T-helper 1 cell treated with Interleukin-12 subunit alpha and Interleukin-12 subunit beta and Interleukin-4 antibody, amounts not matched to agents 30 ng/mL and 1 ng/mL, for 36 hours (primary cell): ENCODE data around the gene SHROOM3. TPM values are rescaled to one million over a fixed set of nuclear protein-coding genes. Genes with fewer than 3 reads are reported as not detected.

Experiments
- intact Hi-C: fragments of 100-400 bp; cut with micrococcal nuclease; formaldehyde crosslinking; loops from one replicate; pipeline ENCODE4 v1.15.1; 2024
- total RNA-seq: library from RNA; stranded (reverse); gene quantifications from 2 replicates; pipeline ENCODE4 v1.2.3, GENCODE V29; 2022

The SHROOM3 gene
- total RNA-seq, 1 donor from 2014 or later = 0.02 TPM

DNA sequence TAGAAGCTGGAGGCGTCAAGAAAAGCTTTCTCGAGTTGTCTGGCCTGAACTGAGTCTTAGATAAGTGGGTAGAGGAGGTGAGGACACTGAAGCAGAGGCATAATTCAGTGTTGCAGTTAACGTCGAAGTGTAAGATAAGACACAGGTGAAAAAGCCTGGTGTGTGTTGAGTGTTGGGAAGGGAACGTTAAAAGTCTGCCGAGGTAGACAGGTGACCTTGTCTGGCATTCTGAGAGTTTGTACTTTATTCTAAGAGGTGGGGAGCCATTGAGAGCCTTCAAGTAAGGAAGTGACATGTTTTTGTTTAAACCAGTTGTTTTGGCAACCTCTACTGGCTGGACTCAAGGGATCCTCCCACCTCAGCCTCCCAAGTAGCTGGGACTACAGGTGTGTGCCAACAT lies 219.1 kb downstream of the SHROOM3 start:
- intact Hi-C loops = no loop called here

DNA sequence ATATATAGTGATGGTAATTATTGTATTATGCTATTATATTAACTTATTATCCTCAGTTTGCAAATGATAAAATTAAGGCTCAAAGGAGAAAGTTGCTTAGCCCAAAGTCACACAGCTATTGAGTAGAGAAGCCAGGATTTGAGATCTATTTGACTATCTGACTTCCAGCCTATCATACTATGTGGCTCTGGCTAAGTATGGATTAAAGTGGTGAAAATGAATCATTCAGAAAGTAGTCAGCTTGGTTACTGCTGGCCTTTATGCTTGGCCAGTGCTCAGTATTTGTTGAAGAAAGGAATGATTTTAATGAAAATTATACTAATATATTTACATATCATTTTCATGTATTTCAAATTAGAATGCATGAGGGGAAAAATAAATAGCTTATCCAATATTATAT lies 219.8 kb downstream of the SHROOM3 start:
- intact Hi-C loops = no loop called here

DNA sequence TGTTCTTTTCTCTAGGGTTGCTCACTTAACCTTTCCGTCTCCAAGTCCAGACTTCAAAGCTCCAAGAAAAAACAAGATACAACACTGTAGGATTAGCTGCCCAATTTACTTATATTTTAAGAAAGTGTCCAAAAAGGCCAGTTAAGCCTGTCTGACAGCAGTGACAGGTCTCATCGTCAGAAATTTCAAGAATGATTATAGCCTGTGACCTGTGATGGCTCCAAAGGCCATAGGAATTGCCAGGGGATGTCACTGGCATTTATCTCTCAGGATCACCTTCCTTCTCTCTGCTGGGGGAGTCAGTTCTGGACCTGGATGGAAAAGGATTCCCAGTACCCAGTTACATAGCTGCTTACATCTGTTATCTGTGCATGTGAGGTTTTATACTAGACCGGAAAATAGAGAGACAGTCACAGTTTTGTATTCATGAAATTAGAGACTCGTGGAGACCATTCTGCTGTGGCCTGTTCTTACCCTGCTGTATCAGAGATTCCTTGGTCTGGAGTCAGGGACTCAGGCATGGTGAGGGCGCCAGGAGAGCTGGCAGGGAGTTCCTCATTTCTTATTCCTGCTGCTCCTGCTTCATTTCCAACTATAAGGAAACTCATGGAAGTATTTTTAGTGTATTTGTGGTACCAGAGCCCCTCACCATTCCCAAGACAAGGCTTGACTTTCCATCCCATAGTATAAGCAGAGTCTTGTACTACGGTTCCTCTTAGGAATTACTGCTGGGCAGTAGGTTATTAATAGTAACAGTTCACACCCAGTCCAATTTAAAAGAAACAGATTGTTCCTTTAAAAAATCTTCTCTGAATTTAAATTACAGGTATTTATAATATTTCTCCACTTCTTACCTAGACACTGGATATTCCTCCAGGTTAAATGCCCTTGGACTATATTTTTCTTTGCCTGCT lies 220.8 kb downstream of the SHROOM3 start:
- intact Hi-C loops = no loop called here

DNA sequence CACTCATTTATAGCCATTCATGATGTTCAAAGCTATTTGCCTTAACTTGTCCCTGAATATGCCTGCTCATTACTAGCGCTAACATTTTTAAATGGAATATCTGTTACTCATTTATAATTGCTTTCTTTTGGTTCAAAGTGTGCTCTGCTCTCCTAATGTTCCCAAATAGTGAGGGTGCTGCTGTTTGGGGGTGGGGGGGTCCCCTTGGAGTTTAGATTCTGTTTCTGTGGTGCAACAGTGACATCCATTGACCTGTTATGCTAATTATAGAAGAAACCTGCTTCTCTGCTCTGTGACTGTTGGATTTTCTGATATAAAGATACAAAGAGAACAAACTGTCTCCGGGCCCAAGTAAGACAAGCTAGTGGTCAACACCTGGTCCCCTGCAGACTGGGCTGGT lies 222.4 kb downstream of the SHROOM3 start:
- intact Hi-C loops = no loop called here

DNA sequence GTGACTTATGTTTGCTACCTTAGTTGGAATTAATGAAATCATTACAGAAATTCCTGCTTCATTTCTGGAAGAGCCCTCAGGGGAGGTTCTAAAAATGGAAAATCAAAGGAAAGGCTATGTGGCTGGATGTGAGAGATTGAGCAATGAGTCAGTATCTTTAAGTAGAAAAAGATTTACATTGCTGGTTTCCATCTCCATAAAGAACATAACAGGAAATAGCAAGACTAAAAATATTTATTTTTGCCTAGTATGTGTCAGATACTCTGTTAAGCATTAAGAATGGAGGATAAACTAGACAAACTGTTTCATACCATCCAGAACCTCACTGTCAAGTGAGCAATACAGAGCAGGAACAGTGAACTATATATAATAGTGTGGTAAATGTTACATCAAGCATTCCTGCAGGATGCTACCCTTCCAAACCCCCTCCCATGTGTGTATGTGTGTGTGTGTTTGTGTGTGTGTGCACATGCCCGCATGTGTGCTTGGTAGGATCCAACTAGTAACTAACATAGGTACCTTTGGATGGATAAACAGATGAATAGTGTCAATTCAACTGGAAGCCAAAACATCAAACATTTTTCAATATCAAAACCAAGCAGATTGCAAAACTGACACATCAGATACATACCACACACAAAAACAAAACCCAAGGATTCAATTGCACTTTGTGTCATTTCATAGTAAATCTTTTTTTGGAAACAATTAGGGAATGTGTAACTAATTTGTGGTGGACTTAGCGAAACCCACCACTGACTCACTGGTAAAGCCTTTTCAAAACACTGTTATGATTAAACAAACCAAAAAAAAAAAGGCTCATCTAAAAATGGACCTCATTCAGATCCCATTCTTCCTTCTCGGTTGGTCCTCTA lies 223.4 kb downstream of the SHROOM3 start:
- intact Hi-C loops = no loop called here

DNA sequence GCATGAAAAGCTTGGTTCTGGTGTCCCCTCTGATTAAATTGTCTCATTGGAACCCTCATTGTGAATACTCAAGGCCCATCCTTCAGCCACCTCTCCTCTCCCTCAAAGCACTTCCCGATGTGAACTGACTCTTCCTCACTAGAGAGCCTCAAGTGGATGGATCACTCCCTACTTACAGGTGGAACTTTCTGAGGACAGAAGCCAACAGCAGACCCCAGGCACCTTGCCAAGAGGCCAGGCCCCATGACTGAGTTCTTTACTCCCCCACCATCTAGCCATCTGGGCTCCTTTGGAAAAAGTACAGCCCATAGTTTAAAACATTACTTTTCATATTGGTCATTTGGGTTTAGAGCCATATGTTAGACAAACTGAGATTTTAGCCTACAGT lies 224.1 kb downstream of the SHROOM3 start:
- intact Hi-C loops = no loop called here

DNA sequence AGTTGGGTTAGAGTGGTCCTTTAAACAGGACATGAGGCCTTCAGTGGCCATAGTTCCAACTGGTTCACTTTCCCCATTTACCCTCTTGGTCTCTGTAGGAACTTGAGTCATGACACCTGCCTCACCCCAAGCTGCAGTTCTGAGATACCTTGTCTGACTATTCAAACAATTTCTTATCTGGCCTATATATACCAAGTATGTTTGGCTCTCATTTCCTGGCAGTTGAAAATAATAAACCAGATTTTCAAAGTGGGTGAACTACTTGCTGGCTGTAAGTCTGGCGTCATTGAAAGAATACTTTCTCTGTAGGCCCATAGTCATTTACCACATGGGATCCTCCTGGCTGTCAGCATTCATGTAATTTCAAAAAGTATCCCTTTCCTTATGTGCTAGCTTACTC lies 228.8 kb downstream of the SHROOM3 start:
- intact Hi-C loops = no loop called here

DNA sequence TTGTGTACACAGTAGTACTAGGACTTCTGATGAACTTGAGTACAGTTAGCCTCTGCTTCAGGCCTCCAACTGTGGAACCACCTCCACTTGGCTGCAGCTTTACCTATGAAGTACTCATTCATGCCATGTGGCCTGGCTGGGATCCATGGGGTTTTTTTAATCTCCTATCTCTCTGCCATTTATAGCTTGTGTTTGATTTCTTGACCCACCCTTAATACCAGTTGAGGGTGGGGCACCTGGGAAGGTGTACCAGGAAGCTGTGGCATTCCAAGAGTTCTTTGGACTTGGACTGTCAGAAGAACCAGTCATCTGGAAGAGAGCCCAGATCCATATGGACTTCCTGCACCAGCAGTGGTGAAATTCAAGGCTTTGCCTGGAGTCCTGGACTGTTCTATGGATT lies 230.1 kb downstream of the SHROOM3 start:
- intact Hi-C loops = no loop called here

DNA sequence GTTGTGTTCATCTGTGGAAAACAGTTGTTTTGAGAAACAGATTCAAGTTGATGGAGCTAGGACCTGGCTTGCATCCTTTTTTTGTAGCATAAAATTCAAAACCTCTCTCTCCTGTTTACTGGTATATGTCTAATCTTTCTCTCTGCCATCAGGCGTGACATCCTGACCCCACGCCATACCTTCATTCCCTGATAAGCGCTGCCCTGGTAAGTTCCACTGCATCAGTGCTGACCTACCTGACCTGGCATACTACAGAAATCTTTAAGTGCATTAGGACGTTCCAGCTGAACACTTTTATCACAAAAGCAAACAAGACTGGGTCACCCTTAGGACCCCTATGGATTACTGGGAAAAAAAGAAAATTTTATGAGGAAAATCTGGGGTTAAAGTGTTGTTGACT lies 230.7 kb downstream of the SHROOM3 start:
- intact Hi-C loops = no loop called here

DNA sequence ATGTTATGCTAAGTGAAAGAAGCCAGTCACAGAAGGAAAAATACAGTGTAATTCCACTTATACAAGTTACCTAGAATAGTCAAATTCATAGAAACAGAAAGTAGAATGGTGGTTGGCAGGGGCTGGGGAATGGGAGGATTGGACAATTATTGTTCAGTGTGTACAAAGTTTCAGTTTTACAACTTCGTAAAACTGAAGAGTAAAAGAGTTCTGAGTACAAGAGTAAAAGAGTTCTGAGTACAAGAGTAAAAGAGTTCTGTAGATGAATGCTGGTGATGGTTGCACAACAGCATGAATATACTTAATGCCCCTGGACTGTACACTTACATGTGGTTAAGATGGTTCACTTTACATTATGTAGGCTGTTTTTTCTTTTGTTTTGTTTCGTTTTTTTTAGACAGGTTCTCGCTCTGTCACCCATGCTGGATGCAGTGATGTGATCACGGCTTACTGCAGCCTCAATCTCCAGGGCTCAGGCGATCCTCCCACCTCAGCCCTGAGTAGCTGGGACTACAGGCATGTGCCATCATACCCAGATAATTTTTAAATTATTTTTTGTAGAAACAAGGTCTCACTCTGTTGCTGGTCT lies 232.0 kb downstream of the SHROOM3 start:
- intact Hi-C loops = no loop called here

DNA sequence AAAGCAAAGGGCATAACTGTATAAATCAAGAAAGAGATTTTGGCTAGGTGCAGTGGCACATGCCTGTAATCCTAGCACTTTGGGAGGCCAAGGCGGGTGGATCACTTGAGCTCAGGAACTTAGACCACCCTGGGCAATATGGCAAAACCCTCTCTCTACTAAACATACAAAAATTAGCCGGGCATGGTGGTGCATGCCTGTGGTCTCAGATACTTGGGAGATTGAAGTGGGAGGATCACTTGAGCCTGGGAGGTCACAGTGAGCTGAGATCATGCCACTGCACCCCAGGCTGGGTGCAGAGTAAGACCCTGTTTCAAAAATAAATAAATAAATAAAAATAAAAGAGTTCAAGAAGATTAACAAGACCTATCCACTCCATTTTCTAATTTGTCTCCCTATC lies 235.6 kb downstream of the SHROOM3 start:
- intact Hi-C loops = no loop called here

DNA sequence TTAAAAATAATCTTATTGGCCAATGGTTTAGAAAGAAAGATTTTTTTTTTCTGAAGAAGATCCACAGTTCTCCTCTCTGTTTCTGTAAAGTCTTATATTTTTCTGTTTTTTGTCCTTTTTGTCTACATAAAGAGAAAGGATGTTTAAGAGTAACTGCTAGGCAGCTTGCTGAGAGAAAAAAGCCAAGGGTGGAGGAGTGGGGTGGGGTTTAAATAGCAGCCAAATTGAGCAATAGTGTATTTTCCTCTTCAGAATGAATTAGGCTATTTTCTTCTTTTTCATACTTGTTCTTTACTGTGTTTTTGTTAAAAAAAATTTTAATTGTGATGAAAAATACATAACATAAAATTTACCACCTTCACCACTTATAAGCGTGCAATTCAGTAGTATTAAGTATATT lies 238.3 kb downstream of the SHROOM3 start:
- intact Hi-C loops = no loop called here

DNA sequence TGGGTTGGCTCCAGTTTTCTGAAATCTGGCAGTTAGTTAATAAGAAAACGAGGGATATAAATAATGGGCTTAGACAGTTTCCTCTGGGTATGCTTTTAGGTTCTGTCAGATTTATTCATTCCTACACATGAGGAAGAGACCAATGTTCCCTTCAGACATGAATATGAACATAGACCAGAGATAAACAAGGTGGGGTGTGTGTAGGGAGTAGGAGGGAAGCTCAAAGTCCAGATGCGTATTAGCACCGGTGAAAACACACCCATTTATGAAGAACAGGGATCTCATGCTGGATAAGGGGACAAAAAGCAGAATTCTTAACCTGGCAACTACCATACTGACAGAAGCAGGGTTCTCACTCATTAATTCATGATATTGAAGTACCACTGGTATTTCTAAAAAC lies 240.0 kb downstream of the SHROOM3 start:
- intact Hi-C loops = no loop called here

DNA sequence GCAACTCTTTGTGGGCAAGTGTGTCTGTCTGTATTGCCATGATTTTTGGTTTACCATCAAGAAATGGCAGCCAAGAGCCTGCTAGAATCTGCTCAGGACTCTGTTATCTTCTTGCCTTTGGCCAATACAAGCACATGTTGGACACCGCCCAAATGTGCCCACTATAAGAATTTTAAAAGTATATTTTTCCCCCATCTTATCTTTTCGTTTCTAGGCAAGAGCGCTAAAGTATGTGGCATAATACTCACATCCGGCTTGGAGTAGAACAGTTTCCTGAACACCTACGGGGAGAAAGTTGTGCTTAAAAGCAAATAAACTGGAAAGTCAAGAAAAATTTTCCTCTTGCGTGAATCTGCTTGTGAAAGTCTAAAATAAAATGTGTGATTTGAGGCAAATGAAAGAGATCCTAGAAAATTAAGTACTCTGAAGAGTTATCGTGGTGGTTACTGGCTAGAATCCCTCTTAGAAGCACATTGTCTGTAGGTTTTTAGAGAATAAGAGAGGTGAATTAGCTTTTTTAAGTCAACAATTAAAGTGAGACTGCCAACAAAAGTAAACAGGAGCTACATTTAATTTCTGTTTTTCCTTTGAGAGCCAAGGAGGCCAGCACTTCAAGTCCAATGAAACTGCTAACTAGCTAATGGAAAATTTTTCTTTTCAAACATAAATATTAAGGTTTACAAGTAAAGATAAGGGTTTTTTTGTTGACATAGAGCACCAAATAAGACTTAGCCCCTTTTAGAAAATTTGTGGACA lies 242.7 kb downstream of the SHROOM3 start:
- intact Hi-C loops = no loop called here

DNA sequence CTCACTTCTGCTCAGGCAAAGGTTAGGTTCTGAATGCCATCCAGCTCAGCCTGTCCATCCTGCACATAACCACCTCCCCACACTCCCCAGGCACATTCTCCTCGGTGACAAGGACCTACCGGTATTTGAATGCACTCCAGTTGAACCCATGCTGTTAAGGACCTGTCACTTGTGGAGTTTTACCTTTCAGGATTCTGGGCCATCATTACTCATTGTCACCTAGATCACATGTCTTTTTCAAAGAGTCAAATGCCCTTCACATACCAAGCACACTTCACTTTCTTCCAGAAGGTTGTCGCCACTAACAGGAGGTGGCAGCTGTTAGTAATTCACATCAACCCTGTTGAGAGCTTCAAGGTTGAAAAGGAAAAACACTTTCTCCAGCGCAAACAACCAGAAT lies 244.7 kb downstream of the SHROOM3 start:
- intact Hi-C loops = no loop called here

DNA sequence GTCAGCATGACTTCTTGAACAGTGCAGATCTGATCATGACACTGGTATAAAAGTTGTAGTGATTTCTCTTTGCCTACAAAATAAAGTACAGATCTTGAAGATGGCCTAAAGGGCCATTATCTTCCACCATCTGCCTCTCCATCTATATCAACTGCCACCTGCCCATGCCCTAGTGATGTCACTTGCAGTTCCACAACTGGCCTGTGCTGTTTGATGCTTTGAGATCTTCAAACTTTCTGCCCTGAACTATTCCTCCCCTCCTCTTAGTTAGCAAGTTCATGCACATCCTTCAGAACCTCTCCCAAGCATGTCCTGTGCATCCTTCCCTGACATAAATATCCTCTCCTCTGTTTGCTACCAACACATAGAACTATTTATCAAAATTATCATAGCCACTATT lies 245.9 kb downstream of the SHROOM3 start:
- intact Hi-C loops = no loop called here

DNA sequence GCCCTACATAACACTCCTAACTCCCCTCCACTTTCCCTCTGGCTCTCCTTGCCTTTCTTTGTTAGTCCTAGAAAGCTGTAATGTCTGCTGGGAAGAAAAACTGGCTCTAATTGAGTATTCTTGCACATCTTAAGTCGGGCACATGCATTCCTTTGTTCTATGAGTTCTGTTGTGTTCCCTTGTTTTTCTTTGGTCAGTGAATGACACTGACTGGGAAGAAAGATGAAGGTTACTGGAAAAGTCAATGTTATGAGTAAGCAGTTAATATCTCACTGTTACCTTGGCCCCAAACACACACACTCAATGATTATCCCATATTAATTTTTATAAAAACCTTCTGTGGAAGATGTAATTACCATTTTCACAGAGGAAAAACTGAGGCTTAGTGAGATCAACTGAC lies 247.0 kb downstream of the SHROOM3 start:
- intact Hi-C loops = no loop called here

DNA sequence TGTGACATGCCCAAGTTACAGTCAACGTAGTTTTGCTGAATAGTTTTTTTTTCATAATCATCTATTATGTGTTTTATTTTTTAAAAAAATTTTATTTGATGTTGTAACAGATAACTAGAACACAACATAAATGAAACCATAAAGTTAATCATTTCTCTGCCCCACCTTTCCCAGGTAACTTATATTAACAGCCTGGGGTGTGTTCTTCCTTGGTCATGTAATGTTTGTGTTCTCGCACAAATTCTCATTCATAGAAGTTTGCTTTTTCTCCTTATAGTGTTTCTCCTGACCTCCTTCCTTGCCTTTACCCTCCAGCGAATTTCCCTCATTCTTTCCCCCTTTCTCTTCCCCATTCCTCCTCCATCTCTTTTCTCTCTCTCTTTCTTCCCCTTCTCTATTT lies 248.1 kb downstream of the SHROOM3 start:
- intact Hi-C loops = no loop called here

DNA sequence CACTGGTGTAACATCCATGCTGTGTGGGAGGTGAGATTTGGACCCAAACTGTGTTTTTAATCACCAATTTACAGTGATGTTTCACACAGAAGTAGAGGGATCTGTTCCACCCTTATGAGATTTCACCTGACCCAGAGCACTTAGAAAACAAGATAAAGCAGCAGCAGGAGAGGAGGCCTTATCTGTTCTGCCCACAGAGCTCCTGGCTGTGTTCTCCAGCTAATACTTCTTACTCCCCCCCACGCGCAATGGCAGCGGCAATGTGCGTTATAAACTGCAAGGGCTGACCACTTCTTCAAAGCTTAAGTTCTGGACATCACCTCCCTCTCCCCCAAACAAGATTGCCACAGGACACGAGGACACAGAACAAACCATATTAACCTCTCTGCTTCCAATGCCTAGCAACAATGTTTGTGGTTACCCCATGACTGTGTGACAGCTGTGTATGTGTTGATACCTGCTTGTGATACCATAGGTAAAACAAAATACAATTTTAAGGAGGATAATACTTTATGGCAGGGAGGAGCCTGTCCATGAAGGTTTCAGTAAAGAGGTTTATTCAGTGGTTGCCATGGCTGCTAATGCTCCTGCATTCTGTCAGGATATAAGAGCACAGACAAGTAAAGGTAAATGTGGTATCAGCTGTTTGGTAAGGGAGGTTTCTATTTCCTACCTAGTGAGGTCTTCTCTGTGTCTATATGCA lies 252.9 kb downstream of the SHROOM3 start:
- intact Hi-C loops = no loop called here

DNA sequence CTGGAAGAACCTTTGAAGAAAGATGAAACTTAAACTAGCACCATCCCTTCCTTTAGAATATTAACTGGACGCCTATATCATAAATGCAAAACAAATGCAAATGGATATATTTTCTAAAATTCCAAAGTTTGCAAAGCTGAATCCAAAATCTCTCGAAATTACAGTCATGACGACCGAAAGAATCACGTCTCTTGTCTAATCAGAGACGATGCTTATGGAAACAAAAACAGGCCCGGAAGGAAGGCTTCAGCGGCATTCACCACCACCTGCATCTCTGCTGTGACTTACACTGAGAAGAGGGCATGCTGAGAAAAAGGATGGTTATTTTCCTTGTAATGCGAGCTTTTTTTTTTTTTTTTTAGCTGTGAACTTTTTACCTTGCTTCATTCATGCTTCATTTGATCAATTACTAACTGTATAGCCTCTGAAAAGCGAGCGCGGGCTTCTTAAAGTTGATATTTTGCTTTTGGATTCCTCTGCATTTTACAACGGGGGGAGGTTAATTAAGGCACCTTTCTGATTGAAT lies 253.7 kb downstream of the SHROOM3 start:
- intact Hi-C loops = no loop called here
